HCT116 (cell line): ENCODE data around the gene ATRIP. TPM values are rescaled to one million over a fixed set of nuclear protein-coding genes. Genes with fewer than 3 reads are reported as not detected.

Source experiments
- ATAC-seq: fragments of 200-7000 bp; cut with Tn5 transposase; 2 replicates; pipeline ENCODE4 v1.9.1; 2020; ENCODE audit warnings: mild to moderate bottlenecking, moderate library complexity
- BruUV-seq: library from RNA; stranded (reverse); fragments of 400-500 nt; replicated peaks from 2 replicates; lab custom pipeline; 2021; lab: Mats Ljungman, UMichigan
- CTCF ChIA-PET: fragments of 300-600 bp; sonication (Branson Sonifier 250); formaldehyde crosslinking; loops from one replicate; lab custom pipeline; 2021; ENCODE audit warnings: antibody characterized with exemption; lab: Charles Lee
- POLR2A ChIA-PET: fragments of 300-600, 350-600 bp; sonication (Branson Sonifier 250); formaldehyde crosslinking; loops from one replicate; lab custom pipeline; 2021; ENCODE audit warnings: antibody characterized with exemption; lab: Charles Lee
- RAD21 ChIA-PET, 2 experiments: fragments of 300-600 bp; sonication (Branson Sonifier 250); formaldehyde crosslinking; loops; one replicate each; lab custom pipeline; 2023; ENCODE audit warnings: low total read pairs in 2 of 2; ENCODE audit not compliant: uncharacterized antibody in 2 of 2, unreplicated experiment in 2 of 2, low non-redundant PET in 1 of 2; lab: Charles Lee
- DNase-seq: peaks from one replicate; pipeline ENCODE4 v3.0.0-alpha.2; 2010; ENCODE audit warnings: low read depth, low spot score
- H2AFZ ChIP-seq: fragments of 200-600 bp; shearing (Covaris generic), sonication (generic); 2 replicates; pipeline ENCODE4 v1.6.1; 2017; ENCODE audit warnings: low read depth, mixed run types, mixed read lengths, antibody characterized with exemption, low read length; ENCODE audit not compliant: poor library complexity, severe bottlenecking
- H3K27ac ChIP-seq: 2 replicates; pipeline ENCODE4 v1.5.1; 2012; ENCODE audit warnings: low read depth, low read length
- H3K27me3 ChIP-seq: fragments of 200-600 bp; sonication (generic); 2 replicates; pipeline ENCODE4 v1.6.1; 2016; ENCODE audit warnings: mixed run types, low read length, mixed read lengths; ENCODE audit not compliant: insufficient read depth
- H3K36me3 ChIP-seq, 2 experiments: fragments of 200-500 bp in 1 of 2; fragments of 200-600 bp in 1 of 2; sonication (Bioruptor generic) in 1 of 2; sonication (generic) in 1 of 2; 2 replicates each; pipeline versions ENCODE4 v1.5.1 to v1.6.1; 2014 to 2016; ENCODE audit warnings: low read length in 2 of 2, inconsistent platforms in 1 of 2, mixed read lengths in 1 of 2, mixed run types in 1 of 2; ENCODE audit not compliant: insufficient read depth in 2 of 2, control insufficient read depth in 1 of 2
- H3K4me1 ChIP-seq, 2 experiments: fragments of 200-600 bp in 1 of 2; sonication (generic) in 1 of 2; 2 replicates each; pipeline versions ENCODE4 v1.5.1 to v1.6.1; 2012 to 2017; ENCODE audit warnings: low read length in 2 of 2, inconsistent platforms in 1 of 2, mild to moderate bottlenecking in 1 of 2, mixed read lengths in 1 of 2, mixed run types in 1 of 2, moderate library complexity in 1 of 2; ENCODE audit not compliant: insufficient read depth in 2 of 2, control insufficient read depth in 1 of 2
- H3K4me2 ChIP-seq: fragments of 200-600 bp; sonication (generic); 2 replicates; pipeline ENCODE4 v1.6.1; 2017; ENCODE audit warnings: mixed run types, low read length, mixed read lengths
- H3K4me3 ChIP-seq, 2 experiments: fragments of 200-600 bp in 1 of 2; sonication (generic) in 1 of 2; replicated peaks in 1 of 2; 2 replicates each; pipeline ENCODE4 v1.5.1; 2011 to 2016; ENCODE audit warnings: low read length in 2 of 2, control low read depth in 1 of 2, low read depth in 1 of 2, mild to moderate bottlenecking in 1 of 2, mixed read lengths in 1 of 2, mixed run types in 1 of 2
- H3K79me2 ChIP-seq: fragments of 200-600 bp; sonication (generic); 2 replicates; pipeline ENCODE4 v1.6.1; 2017; ENCODE audit warnings: mild to moderate bottlenecking, mixed run types, low read length, moderate library complexity, mixed read lengths; ENCODE audit not compliant: insufficient read depth
- H3K9ac ChIP-seq: fragments of 200-600 bp; sonication (generic); 2 replicates; pipeline ENCODE4 v1.6.1; 2016; ENCODE audit warnings: low read length, mixed read lengths
- H3K9me2 ChIP-seq: fragments of 200-600 bp; sonication (generic), shearing (Covaris generic); 2 replicates; pipeline ENCODE4 v1.6.1; 2017; ENCODE audit warnings: mixed run types, mild to moderate bottlenecking, moderate library complexity; ENCODE audit not compliant: insufficient read depth
- H3K9me3 ChIP-seq, 2 experiments: fragments of 200-500 bp in 1 of 2; fragments of 200-600 bp in 1 of 2; sonication (Bioruptor generic) in 1 of 2; sonication (generic) in 1 of 2; 2 replicates each; pipeline ENCODE4 v1.6.1; 2014 to 2017; ENCODE audit warnings: low read length in 2 of 2, mixed read lengths in 2 of 2, inconsistent platforms in 1 of 2, low read depth in 1 of 2, mild to moderate bottlenecking in 1 of 2, mixed run types in 1 of 2, moderate library complexity in 1 of 2; ENCODE audit not compliant: control insufficient read depth in 1 of 2, insufficient read depth in 1 of 2
- H4K20me1 ChIP-seq: fragments of 200-600 bp; sonication (generic), shearing (Covaris generic); 2 replicates; pipeline ENCODE4 v1.6.1; 2017; ENCODE audit warnings: mixed run types, mild to moderate bottlenecking, moderate library complexity; ENCODE audit not compliant: insufficient read depth
- CBX3 ChIP-seq: IDR thresholded peaks from 2 replicates; pipeline ENCODE4 v1.6.1; 2012; ENCODE audit warnings: low read depth
- MAX ChIP-seq: IDR thresholded peaks from 2 replicates; pipeline ENCODE4 v1.6.1; 2012
- RAD21 ChIP-seq: IDR thresholded peaks from 2 replicates; pipeline ENCODE4 v1.6.1; 2012; ENCODE audit warnings: low read depth, mild to moderate bottlenecking
- REST ChIP-seq: IDR thresholded peaks from 2 replicates; pipeline ENCODE4 v1.6.1; 2012; ENCODE audit warnings: low read depth
- YY1 ChIP-seq: IDR thresholded peaks from 2 replicates; pipeline ENCODE4 v1.6.1; 2011; ENCODE audit warnings: low read length, low read depth, moderate library complexity, mild to moderate bottlenecking; ENCODE audit not compliant: insufficient replicate concordance; ENCODE audit errors: extremely low read depth
- ZBTB33 ChIP-seq: IDR thresholded peaks from 2 replicates; pipeline ENCODE4 v1.6.1; 2011; ENCODE audit warnings: mild to moderate bottlenecking, low read length, moderate library complexity; ENCODE audit not compliant: insufficient replicate concordance; ENCODE audit errors: extremely low read depth
- intact Hi-C: fragments of 100-400 bp; cut with micrococcal nuclease; formaldehyde crosslinking; loops from 2 replicates; pipeline ENCODE4 v1.10.0; 2022
- total RNA-seq: library from RNA; stranded (reverse); gene quantifications from one replicate; pipeline ENCODE4 v1.2.1, GENCODE V29; 2021; ENCODE audit not compliant: unreplicated experiment
- TF ChIP-seq, protein P1 (sequence below), 3 experiments: fragments of 200-600 bp in 1 of 3; sonication (generic) in 1 of 3; IDR thresholded peaks in 2 of 3; conservative IDR thresholded peaks in 1 of 3; 2 replicates each; pipeline ENCODE4 v1.5.1; 2012 to 2017; ENCODE audit warnings: low read depth in 2 of 3, low read length in 2 of 3, antibody characterized with exemption in 1 of 3, borderline replicate concordance in 1 of 3, control low read depth in 1 of 3, mild to moderate bottlenecking in 1 of 3, mixed read lengths in 1 of 3, mixed run types in 1 of 3, moderate library complexity in 1 of 3; ENCODE audit not compliant: insufficient read depth in 1 of 3

ATRIP gene
- total RNA-seq, 1 experiment from 2014 or later: 15.6 TPM

GRCh38 chr3:48400824-48401433, 45.6 kb upstream of the ATRIP start:
- peak; percentile 80 for ATAC-seq
- intact Hi-C loops: loop anchor here (1.0 to 2.0 kb wide), 3 partner anchors 35 to 148 kb away; no protein-coding TSS in a partner anchor
- peak; percentile 97 for TF ChIP-seq RAD21
- TF ChIP-seq, protein P1, sequence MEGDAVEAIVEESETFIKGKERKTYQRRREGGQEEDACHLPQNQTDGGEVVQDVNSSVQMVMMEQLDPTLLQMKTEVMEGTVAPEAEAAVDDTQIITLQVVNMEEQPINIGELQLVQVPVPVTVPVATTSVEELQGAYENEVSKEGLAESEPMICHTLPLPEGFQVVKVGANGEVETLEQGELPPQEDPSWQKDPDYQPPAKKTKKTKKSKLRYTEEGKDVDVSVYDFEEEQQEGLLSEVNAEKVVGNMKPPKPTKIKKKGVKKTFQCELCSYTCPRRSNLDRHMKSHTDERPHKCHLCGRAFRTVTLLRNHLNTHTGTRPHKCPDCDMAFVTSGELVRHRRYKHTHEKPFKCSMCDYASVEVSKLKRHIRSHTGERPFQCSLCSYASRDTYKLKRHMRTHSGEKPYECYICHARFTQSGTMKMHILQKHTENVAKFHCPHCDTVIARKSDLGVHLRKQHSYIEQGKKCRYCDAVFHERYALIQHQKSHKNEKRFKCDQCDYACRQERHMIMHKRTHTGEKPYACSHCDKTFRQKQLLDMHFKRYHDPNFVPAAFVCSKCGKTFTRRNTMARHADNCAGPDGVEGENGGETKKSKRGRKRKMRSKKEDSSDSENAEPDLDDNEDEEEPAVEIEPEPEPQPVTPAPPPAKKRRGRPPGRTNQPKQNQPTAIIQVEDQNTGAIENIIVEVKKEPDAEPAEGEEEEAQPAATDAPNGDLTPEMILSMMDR (IDR thresholded peaks at IDR 0.05 in 2 of 3, conservative IDR thresholded peaks at IDR 0.05 in 1 of 3; ENCODE audit: borderline replicate concordance in 1 of 3, insufficient read depth in 1 of 3, low read depth in 2 of 3, low read length in 2 of 3): peak; percentile 69 to 97 (median 83)
- TF ChIP-seq REST: no peak
- peak; percentile 7 for TF ChIP-seq YY1
- 0 out of 2 replicates have a peak, but pooled peaks have one; percentile 63 for TF ChIP-seq CBX3
- no peak for TF ChIP-seq ZBTB33
- TF ChIP-seq MAX: 0 out of 2 replicates have a peak, but pooled peaks have one; percentile 30
- peak; percentile 69 for DNase-seq
- Histone ChIP-seq H4K20me1 (no peaks in the 10 kb centered on the region), H3K79me2 (no peaks in the 10 kb centered on the region), H2AFZ (no peak overlapping the region), H3K4me2 (no peak overlapping the region; the same call in 1 of the 2 replicates), H3K36me3 (peaks cover 0 to under 1% of the 10 kb centered on the region in 2 experiments; a peak in 1 of 4 replicates), H3K9me2 (no peaks in the 10 kb centered on the region), H3K9ac (no peak overlapping the region), H3K4me1 (peaks cover 14 to 39% of the 10 kb centered on the region in 2 experiments), H3K4me3 (no peak overlapping the region), H3K27ac (no peak overlapping the region), H3K27me3 (no peaks in the 10 kb centered on the region), H3K9me3 (no peaks in the 10 kb centered on the region)
- CTCF ChIA-PET: interaction anchor here (0.6 to 8.0 kb wide), 27 partner anchors 9 to 621 kb away, joined by 3 to 386 read pairs (median 5); partner anchors contain the start of genes ATRIP, CCDC51, NCKIPSD and NDUFAF3
- BruUV-seq: no TSS peak
- POLR2A ChIA-PET: interaction anchor here (0.9 to 1.7 kb wide), 3 partner anchors 32 to 39 kb away, joined by 4 to 22 read pairs (median 7); partner anchors contain the start of genes CCDC51 and TMA7
- RAD21 ChIA-PET: interaction anchor here (0.7 to 4.1 kb wide), 12 partner anchors 32 to 234 kb away, joined by 3 to 59 read pairs (median 5); partner anchors contain the start of gene SLC26A6 (in 1 of the 2)
